K562 (cell line): Measurements from ENCODE around the gene SH2D5. TPM values are rescaled to one million over a fixed set of nuclear protein-coding genes. Genes with fewer than 3 reads are reported as not detected.

Source experiments
- ATAC-seq: fragments of 200-7000 bp; cut with Tn5 transposase; 3 replicates; pipeline ENCODE4 v1.9.1; 2020; ENCODE audit warnings: moderate library complexity
- BruUV-seq: library from RNA; stranded (reverse); fragments of 400-500 nt; replicated peaks from 2 replicates; lab custom pipeline; 2021; lab: Mats Ljungman, UMichigan
- CTCF ChIA-PET: fragments of 300-600 bp; formaldehyde crosslinking; extraction: SDS; loops from one replicate; lab custom pipeline; 2021; ENCODE audit warnings: low intra/inter-chr PET ratio; lab: Yijun Ruan, JAX
- POLR2A ChIA-PET: fragments of 300-600, 350-650 bp; sonication (Branson Sonifier 250); formaldehyde crosslinking; extraction: SDS; loops from one replicate; lab custom pipeline; 2021; ENCODE audit warnings: antibody characterized with exemption, inconsistent platforms; lab: Yijun Ruan, JAX
- DNase-seq, 4 experiments: peaks; one replicate each; pipeline versions ENCODE4 v3.0.0 to v3.0.0-alpha.2; 2011 to 2018; ENCODE audit warnings: low spot score in 3 of 4, mixed read lengths in 3 of 4; ENCODE audit errors: extremely low read depth in 1 of 4
- FAIRE-seq: peaks from 2 replicates; lab custom pipeline; 2011; peaks lifted over from hg19 to GRCh38; lab: Jason Lieb, UNC
- H2AFZ ChIP-seq: 2 replicates; pipeline ENCODE4 v1.6.0; 2011; ENCODE audit warnings: low read depth, low read length, control low read depth, inconsistent platforms
- H3K27ac ChIP-seq: fragments of 200-600 bp; 3 replicates; pipeline ENCODE4 v1.8.0; 2011; ENCODE audit warnings: low read depth, mild to moderate bottlenecking, control low read depth, inconsistent platforms, low read length, moderate library complexity, mixed read lengths; ENCODE audit errors: extremely low read depth
- H3K27me3 ChIP-seq, 2 experiments: fragments of 300-600 bp in 1 of 2; 2 replicates in 1 of 2; 3 replicates in 1 of 2; pipeline versions ENCODE4 v1.6.0 to v1.8.0; 2011; ENCODE audit warnings: inconsistent platforms in 2 of 2, low read length in 2 of 2, mild to moderate bottlenecking in 1 of 2, mixed read lengths in 1 of 2, moderate library complexity in 1 of 2; ENCODE audit not compliant: control insufficient read depth in 2 of 2, insufficient read depth in 2 of 2
- H3K36me3 ChIP-seq: fragments of 300-600 bp; 3 replicates; pipeline ENCODE4 v1.8.0; 2011; ENCODE audit warnings: mild to moderate bottlenecking, low read length, inconsistent platforms; ENCODE audit not compliant: control insufficient read depth, insufficient read depth
- H3K4me1 ChIP-seq, 2 experiments: fragments of 200-600 bp in 1 of 2; replicated peaks in 1 of 2; 2 replicates in 1 of 2; 3 replicates in 1 of 2; pipeline versions ENCODE4 v1.5.1 to v1.8.0; 2011; ENCODE audit warnings: inconsistent platforms in 2 of 2, low read length in 2 of 2, mild to moderate bottlenecking in 1 of 2, mixed read lengths in 1 of 2, moderate library complexity in 1 of 2; ENCODE audit not compliant: control insufficient read depth in 2 of 2, insufficient read depth in 2 of 2
- H3K4me2 ChIP-seq: 2 replicates; pipeline ENCODE4 v1.6.1; 2011; ENCODE audit warnings: low read length, control low read depth, inconsistent platforms, mixed read lengths; ENCODE audit not compliant: insufficient read depth
- H3K4me3 ChIP-seq: fragments of 200-600 bp; sonication (generic), shearing (Covaris generic); 2 replicates; pipeline ENCODE4 v1.5.1; 2016; ENCODE audit warnings: control low read depth, inconsistent platforms
- H3K79me2 ChIP-seq: fragments of 200-600 bp; 3 replicates; pipeline ENCODE4 v1.8.0; 2011; ENCODE audit warnings: low read length, inconsistent platforms; ENCODE audit not compliant: control insufficient read depth, insufficient read depth
- H3K9ac ChIP-seq, 2 experiments: 2 replicates each; pipeline versions ENCODE4 v1.6.0 to v1.6.1; 2011; ENCODE audit warnings: low read depth in 2 of 2, low read length in 2 of 2, control low read depth in 1 of 2, inconsistent platforms in 1 of 2, mild to moderate bottlenecking in 1 of 2, mixed read lengths in 1 of 2; ENCODE audit not compliant: insufficient read depth in 1 of 2
- H3K9me1 ChIP-seq: one replicate; pipeline ENCODE4 v1.6.0; 2011; ENCODE audit warnings: inconsistent platforms, mild to moderate bottlenecking, low read length, moderate library complexity; ENCODE audit not compliant: control insufficient read depth, insufficient read depth
- H3K9me3 ChIP-seq: replicated peaks from 2 replicates; pipeline ENCODE4 v1.5.1; 2011; ENCODE audit warnings: low read depth, low read length, inconsistent platforms; ENCODE audit not compliant: control insufficient read depth, insufficient read depth
- H4K20me1 ChIP-seq: replicated peaks from 2 replicates; pipeline ENCODE4 v1.6.1; 2011; ENCODE audit warnings: low read length, inconsistent platforms, mixed read lengths; ENCODE audit not compliant: control insufficient read depth, insufficient read depth
- CLOCK ChIP-seq: fragments of 250-450 bp; sonication (Bioruptor Pico); IDR thresholded peaks from 2 replicates; pipeline ENCODE4 v1.4.0; 2020; ENCODE audit warnings: mild to moderate bottlenecking, moderate library complexity, borderline replicate concordance
- E4F1 ChIP-seq: fragments of 250-450 bp; sonication (Bioruptor Pico); IDR thresholded peaks from 2 replicates; pipeline ENCODE4 v1.5.0; 2021; ENCODE audit warnings: mild to moderate bottlenecking, borderline replicate concordance
- FOXA1 ChIP-seq: fragments of 450-650 bp; IDR thresholded peaks from 2 replicates; pipeline ENCODE4 v1.6.1; 2016; ENCODE audit warnings: mild to moderate bottlenecking, borderline replicate concordance
- HNRNPLL ChIP-seq: fragments of 200-400 bp; formaldehyde crosslinking; IDR thresholded peaks from 2 replicates; pipeline ENCODE4 v1.6.1; 2017; ENCODE audit warnings: low read length, low read depth, mild to moderate bottlenecking; ENCODE audit not compliant: poor library complexity, severe bottlenecking
- SMARCE1 ChIP-seq: fragments of 450-650 bp; IDR thresholded peaks from 2 replicates; pipeline ENCODE4 v1.7.1; 2016; ENCODE audit warnings: mild to moderate bottlenecking
- WGBS: fragments of 100-300 bp; shearing (Covaris generic); methylation state at CpG from one replicate; pipeline ENCODE4 v1.1.6; 2016; ENCODE audit warnings: low coverage, mixed read lengths; ENCODE audit not compliant: insufficient coverage; ENCODE audit errors: missing lambda C conversion rate; 5-methylcytosine and 5-hydroxymethylcytosine counted together
- in situ Hi-C: fragments of 300-500 bp; cut with MboI; formaldehyde crosslinking; loops from 4 replicates; pipeline ENCODE4 v1.15.0; 2018; ENCODE audit warnings: inconsistent platforms, mixed read lengths
- intact Hi-C: fragments of 100-400 bp; cut with micrococcal nuclease; formaldehyde crosslinking; loops from 2 replicates; pipeline ENCODE4 v1.14.2; 2022
- polyA plus RNA-seq, 8 experiments: library from polyadenylated mRNA; depleted of rRNA in 4 of 8; stranded (reverse) in 5 of 8; unstranded in 3 of 8; fragments of >200 nt; fragmentation: Nextera tagmentation in 2 of 8; fragmentation: Illumina TruSeq in 1 of 8; extraction: Ambion mirVana in 2 of 8; extraction: Trizol in 1 of 8; gene quantifications; 2 replicates each; pipeline versions ENCODE4 v1.2.1 to v1.2.3, GENCODE V29; 2011 to 2014; ENCODE audit warnings: inconsistent platforms in 1 of 8, missing spikeins in 1 of 8
- total RNA-seq, 7 experiments: library from RNA; depleted of rRNA in 6 of 7; stranded (reverse); fragments of >200 nt in 6 of 7; fragmentation: Illumina TruSeq in 2 of 7; extraction: Trizol in 2 of 7; gene quantifications; 2 replicates each; pipeline versions ENCODE4 v1.2.1 to v1.2.3, GENCODE V29; 2011 to 2021; ENCODE audit warnings: low replicate concordance in 1 of 7

The SH2D5 gene
- total and polyA plus RNA-seq, 9 of the 15 experiments (the other 6 are each of a cell fraction or from before 2014, with no cell fraction given), result 0.06 to 0.11 TPM; not detected in 7

- no peak for DNase-seq
- H3K4me3 ChIP-seq, result no peak overlapping the region
- H3K79me2 ChIP-seq, result peaks cover 10% of the 10 kb centered on the region; the same call in 2 of the 3 replicates
- no peaks in the 10 kb centered on the region for H3K9me1 ChIP-seq
- in situ Hi-C loops (no loop called here), intact Hi-C loops (no loop called here)
- H3K36me3 ChIP-seq, result peaks cover 88% of the 10 kb centered on the region
- WGBS, result 88% methylated on average over 3 of the region's 3 CpGs
- no peak for ATAC-seq
- no peak overlapping the region for H3K4me2 ChIP-seq
- H3K27me3 ChIP-seq, result no peaks in the 10 kb centered on the region
- ChIA-PET CTCF (no interaction called here), POLR2A (interaction anchor here (0.6 to 0.7 kb wide), 2 partner anchors 27 to 120 kb away, joined by 3 read pairs; no protein-coding TSS in a partner anchor)
- peak; percentile 65 for FAIRE-seq
- TF ChIP-seq CLOCK (no peak), SMARCE1 (no peak), FOXA1 (no peak), HNRNPLL (no peak), E4F1 (CRISPR knock-in tag) (no peak)
- no peak overlapping the region for H3K9ac ChIP-seq
- no TSS peak for BruUV-seq
- no peaks in the 10 kb centered on the region for H3K4me1 ChIP-seq
- H2AFZ ChIP-seq, result no peak overlapping the region
- H3K27ac ChIP-seq, result no peak overlapping the region
- no peaks in the 10 kb centered on the region for H4K20me1 ChIP-seq
- H3K9me3 ChIP-seq, result no peaks in the 10 kb centered on the region
These were observed 21.1 kb upstream of the SH2D5 start for GRCh38 chr1:20753589-20753988.
